Skin of body (tissue), 2 donors: Measurements from ENCODE around the gene SPINT4. TPM values are rescaled to one million over a fixed set of nuclear protein-coding genes. Genes with fewer than 3 reads are reported as not detected.
"Not testable (repeated sequence)": the region's sequence is repeated elsewhere in the genome, so short reads cannot be mapped to it uniquely, and the experiment has no call there.

Experiments used
- DNase-seq: peaks from one replicate; lab custom pipeline; 2025; lab: John Stamatoyannopoulos, UW
- total RNA-seq: library from RNA; depleted of rRNA; stranded (reverse); fragments of >200 nt; gene quantifications from one replicate; pipeline ENCODE4 v1.2.3, GENCODE V29; 2014

SPINT4 gene
- not detected for total RNA-seq

- no peak for DNase-seq
Observed at GRCh38 chr20:45722047-45722446, at the start of gene SPINT4. Gene SPINT4 (plus strand): TSS chr20:45722347. CDS start chr20:45722368, 21 bp downstream.

- DNase-seq: no peak
Observed at GRCh38 chr20:45672765-45673164, 49.4 kb upstream of the SPINT4 start.

DNA sequence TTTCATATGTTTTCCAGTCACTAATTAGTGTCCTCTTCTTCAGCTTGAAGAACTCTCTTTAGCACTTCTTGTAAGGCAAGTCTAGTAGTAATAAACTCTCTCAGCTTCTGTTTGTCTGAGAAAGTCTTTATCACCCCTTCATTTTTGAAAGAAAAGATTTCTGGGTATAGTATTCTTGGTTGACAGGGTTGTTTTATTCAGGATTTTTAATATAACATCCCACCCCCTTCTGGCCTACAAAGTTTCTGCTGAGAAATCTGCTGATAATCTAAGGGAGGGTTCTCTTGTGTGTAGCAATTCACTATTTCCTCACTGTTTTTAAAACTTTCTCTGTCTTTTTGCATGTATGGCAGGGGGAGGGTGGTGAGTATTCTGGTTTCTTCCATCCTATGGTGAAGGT, 42.5 kb upstream of the SPINT4 start:
- DNase-seq: no peak

- no peak for DNase-seq
Observed at GRCh38 chr20:45685896-45686295, 36.3 kb upstream of the SPINT4 start.

DNA sequence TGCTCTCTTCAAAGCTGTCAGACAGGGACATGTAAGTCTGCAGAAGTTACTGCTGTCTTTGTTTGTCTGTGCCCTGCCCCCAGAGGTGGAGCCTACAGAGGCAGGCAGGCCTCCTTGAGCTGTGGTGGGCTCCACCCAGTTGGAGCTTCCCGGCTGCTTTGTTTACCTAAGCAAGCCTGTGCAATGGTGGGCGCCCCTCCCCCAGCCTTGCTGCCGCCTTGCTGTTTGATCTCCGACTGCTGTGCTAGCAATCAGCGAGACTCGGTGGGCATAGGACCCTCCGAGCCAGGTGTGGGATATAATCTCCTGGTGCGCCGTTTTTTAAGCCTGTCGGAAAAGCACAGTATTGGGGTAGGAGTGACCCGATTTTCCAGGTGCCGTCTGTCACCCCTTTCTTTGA, 28.8 kb upstream of the SPINT4 start:
- not testable (repeated sequence) for DNase-seq

- no peak for DNase-seq
Observed at GRCh38 chr20:45695496-45695895, 26.7 kb upstream of the SPINT4 start.

GRCh38 chr20:45701104-45701503, 21.0 kb upstream of the SPINT4 start:
- DNase-seq: no peak

- DNase-seq: no peak
Observed at GRCh38 chr20:45701873-45702272, 20.3 kb upstream of the SPINT4 start, which contains the start of gene WFDC13. Gene WFDC13 (plus strand): TSS chr20:45702038. CDS start chr20:45702124, 86 bp downstream.

GRCh38 chr20:45704969-45705637, 17.0 kb upstream of the SPINT4 start, which contains the start of gene WFDC10B:
Gene WFDC10B (minus strand): TSS chr20:45705019. CDS start chr20:45685992, 19,027 bp downstream.
- peak; percentile 31 for DNase-seq

DNA sequence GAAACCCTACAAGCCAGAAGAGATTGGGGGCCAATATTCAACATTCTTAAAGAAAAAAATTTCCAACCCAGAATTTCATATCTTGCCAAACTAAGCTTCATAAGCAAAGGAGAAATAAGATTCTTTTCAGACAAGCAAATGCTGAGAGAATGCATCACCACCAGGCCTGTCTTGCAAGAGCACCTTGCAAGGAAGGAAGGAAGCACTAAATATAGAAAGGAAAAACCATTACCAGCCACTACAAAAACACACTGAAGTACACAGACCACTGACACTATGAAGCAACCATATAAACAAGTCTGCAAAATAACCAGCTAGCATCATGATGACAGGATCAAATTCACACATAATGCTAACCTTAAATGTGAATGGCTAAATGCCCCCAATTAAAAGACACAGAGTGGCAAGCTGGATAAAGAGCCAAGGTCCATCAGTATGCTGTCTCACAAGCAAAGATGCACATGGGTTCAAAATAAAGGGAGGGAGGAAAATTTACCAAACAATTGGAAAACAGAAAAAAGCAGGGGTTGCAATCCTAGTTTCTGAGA, 5.9 kb upstream of the SPINT4 start:
- DNase-seq: not testable (repeated sequence)

DNA sequence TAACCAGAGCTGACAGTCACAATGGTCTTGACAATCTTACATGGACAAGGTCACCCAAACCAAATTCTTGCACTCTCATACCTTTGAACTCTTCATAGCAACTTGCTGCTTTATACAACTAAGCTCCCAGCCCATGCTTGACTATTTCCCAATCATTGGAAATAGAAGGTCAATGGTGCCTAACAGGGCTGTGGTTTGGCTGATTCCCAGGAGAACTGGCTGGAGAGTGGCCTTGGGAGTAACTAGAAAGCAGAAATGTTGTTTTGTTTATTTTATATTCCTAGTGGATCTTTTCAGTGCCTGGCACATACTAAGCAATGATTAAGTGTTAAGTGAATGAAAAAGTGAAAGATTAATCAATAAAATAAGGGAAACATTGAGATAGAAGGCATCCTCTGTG, 3.0 kb downstream of the SPINT4 start:
- no peak for DNase-seq

DNA sequence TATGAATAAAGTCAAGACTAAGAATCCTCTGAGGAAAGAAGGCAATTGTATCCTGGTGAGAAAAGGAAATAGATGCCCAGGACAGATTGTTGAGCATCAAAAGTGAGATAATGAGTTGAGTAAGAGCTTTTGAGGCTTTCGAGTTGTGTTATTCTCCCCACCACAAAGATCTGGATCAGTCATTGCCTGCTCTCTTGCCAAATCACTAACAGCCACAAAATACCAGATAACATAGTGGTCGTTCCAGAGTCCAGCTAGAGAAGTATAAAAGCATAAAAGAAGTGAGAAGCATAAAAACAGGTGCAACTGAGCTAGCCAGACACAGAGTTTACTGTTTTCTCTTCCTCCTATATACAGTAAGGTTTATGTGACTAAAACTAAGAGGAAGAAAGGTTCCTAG, 4.9 kb downstream of the SPINT4 start:
- no peak for DNase-seq

DNA sequence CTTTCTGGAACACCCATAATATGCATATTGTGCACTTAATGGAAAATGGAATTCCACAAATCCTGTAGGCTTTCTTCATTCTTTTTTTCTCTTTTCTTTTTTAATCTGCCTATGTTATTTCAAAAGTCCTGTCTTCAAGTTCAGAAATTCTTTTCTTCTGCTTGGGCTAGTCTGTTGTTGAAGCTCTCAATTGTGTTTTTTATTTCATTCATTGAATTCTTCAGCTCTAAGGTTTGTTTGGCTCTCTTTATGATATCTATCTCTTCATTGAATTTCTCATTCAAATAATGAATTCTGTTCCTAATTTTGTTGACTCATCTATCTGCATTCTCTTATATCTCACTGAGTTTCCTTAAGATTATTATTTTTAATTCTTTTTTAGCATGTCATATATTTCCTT, 10.1 kb downstream of the SPINT4 start:
- DNase-seq: no peak

DNA sequence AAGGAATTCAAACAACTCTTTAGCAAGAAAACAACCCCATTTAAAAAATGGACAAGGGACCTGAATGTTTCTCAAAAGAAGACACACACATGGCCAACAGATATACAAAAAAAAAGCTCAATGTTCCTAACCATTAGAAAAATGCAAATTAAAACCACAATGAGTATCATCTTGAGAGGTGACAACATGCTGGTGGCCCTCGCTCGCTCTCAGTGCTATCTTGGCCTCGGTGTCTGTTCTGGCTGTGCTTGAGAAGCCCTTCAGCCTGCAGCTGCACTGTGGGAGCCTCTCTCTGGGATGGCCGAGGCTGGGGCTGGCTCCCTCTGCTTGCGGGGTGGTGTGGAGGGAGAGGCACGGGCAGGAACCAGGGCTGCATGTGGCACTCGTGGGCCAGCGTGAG, 13.4 kb downstream of the SPINT4 start:
- DNase-seq: no peak

GRCh38 chr20:45735988-45736387, 13.8 kb downstream of the SPINT4 start:
- DNase-seq: no peak

- no peak for DNase-seq
Observed at GRCh38 chr20:45742596-45742995, 20.4 kb downstream of the SPINT4 start.

DNA sequence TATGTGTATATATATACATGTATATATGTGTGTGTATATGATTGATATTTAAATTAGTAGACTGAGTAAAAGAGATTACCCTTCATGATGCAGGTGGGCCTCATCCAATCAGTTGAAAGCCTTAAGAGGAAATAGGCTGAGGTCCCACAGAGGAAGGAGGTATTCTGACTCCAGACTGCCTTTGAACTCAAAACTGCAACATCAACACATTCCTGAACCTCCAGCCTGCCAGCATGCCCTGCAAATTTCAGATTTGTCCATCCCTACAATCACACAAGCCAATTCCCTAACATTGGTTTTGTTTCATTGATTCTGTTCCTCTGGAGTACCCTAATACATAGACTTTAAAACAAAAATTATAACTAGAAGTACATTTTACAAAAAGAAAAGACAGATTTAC, 22.9 kb downstream of the SPINT4 start:
- DNase-seq: no peak

- DNase-seq: no peak
Observed at GRCh38 chr20:45751721-45752120, 29.6 kb downstream of the SPINT4 start.

GRCh38 chr20:45752746-45753145, 30.6 kb downstream of the SPINT4 start:
- DNase-seq: no peak

DNA sequence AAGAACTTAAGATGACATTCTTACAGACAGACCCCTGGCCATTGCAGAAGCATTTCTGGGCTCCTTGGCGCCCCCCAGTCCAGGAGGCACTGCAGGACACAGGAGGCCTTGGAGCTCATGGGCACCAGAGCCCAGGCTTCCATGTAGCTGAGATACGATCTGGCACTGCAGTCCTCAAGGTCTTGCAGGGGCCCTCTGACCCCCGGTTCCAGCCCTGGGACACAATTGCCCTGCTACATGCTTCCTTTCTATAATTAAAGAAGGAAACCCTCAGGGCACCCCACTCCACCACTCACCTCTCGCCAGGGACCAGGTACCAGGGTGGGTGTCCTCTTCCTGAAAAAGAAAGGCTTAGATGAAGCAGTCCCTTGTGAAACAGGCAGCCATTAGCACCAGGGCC, 35.9 kb downstream of the SPINT4 start:
- DNase-seq: no peak

DNA sequence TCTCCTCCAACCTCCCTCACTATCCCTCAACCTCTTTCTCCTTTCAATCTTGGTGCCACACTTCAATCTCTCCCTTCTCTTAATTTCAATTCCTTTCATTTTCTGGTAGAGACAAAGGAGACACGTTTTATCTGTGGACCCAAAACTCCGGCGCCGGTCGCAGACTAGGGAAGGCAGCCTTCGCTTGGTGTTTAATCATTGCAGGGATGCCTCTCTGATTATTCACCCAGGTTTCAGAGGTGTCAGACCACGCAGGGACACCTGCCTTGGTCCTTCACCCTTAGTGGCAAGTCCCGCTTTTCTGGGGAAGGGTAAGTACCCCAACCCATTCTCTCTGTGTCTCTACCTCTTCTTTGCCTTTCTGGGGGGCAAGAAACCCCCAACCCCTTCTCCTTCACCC, 37.8 kb downstream of the SPINT4 start:
- DNase-seq: not testable (repeated sequence)

DNA sequence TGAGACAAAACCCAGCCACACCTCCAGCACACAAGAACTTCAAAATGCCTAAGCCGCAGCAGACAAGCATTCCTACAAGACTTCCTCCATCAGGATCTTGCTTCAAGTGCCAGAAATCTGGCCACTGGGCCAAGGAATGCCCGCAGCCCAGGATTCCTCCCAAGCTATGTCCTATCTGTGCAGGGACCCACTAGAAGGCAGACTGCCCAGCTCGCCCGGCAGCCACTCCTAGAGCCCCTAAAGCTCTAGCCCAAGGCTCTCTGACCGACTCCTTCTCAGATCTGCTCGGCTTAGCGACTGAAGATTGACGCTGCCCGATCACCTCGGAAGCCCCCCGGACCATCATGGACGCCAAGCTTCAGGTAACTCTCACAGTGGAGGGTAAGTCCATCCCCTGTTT, 39.8 kb downstream of the SPINT4 start:
- DNase-seq: not testable (repeated sequence)

GRCh38 chr20:45764618-45765282, 42.6 kb downstream of the SPINT4 start:
- DNase-seq: not testable (repeated sequence)
